ENCODE data around the gene NUB1.

The NUB1 gene

GRCh38 chr7:151347200-151347599, 5.6 kb downstream of the NUB1 start:
- DNase-seq: no peak

- no peak for DNase-seq
Observed at GRCh38 chr7:151348970-151349369, 7.4 kb downstream of the NUB1 start.

- no peak for DNase-seq
Observed at GRCh38 chr7:151349507-151349853, 7.9 kb downstream of the NUB1 start.

- DNase-seq: peak in 3 of 5 experiments; percentile 23 to 44 (median 29)
Observed at GRCh38 chr7:151351027-151351426, 9.4 kb downstream of the NUB1 start.

GRCh38 chr7:151351967-151352366, 10.4 kb downstream of the NUB1 start:
- peak in 4 of 5 experiments; percentile 25 to 88 (median 73) for DNase-seq

- peak in 1 of 5 experiments; percentile 39 for DNase-seq
Observed at GRCh38 chr7:151352512-151352911, 10.9 kb downstream of the NUB1 start.

GRCh38 chr7:151361193-151361959, 19.8 kb downstream of the NUB1 start:
- no peak for DNase-seq

GRCh38 chr7:151363182-151363581, 21.6 kb downstream of the NUB1 start:
- DNase-seq: no peak

GRCh38 chr7:151366166-151366879, 24.7 kb downstream of the NUB1 start:
- no peak for DNase-seq

GRCh38 chr7:151366880-151367222, 25.2 kb downstream of the NUB1 start:
- no peak for DNase-seq

- no peak for DNase-seq
Observed at GRCh38 chr7:151367284-151367683, 25.7 kb downstream of the NUB1 start.

- peak; percentile 42 to 79 (median 64) for DNase-seq
Observed at GRCh38 chr7:151368136-151368571, 26.5 kb downstream of the NUB1 start.

- no peak for DNase-seq
Observed at GRCh38 chr7:151371266-151371665, 29.7 kb downstream of the NUB1 start.

GRCh38 chr7:151372612-151373265, 31.1 kb downstream of the NUB1 start:
- no peak for DNase-seq

- no peak for DNase-seq
Observed at GRCh38 chr7:151373599-151373998, 32.0 kb downstream of the NUB1 start.

GRCh38 chr7:151374139-151374538, 32.5 kb downstream of the NUB1 start:
- DNase-seq: no peak

GRCh38 chr7:151374726-151375125, 33.1 kb downstream of the NUB1 start:
- DNase-seq: no peak

GRCh38 chr7:151375530-151376217, 34.1 kb downstream of the NUB1 start:
- DNase-seq: no peak

- DNase-seq: no peak
Observed at GRCh38 chr7:151376218-151376902, 34.7 kb downstream of the NUB1 start.

GRCh38 chr7:151377406-151377805, 35.8 kb downstream of the NUB1 start:
- no peak for DNase-seq

GRCh38 chr7:151378011-151378410, 36.4 kb downstream of the NUB1 start:
- no peak for DNase-seq

- DNase-seq: no peak
Observed at GRCh38 chr7:151378496-151379192, 37.0 kb downstream of the NUB1 start.

All from T-helper 2 cell (primary cell).